B cell (primary cell): ENCODE data around the gene HSPH1. TPM values are rescaled to one million over a fixed set of nuclear protein-coding genes. Genes with fewer than 3 reads are reported as not detected.

Experiments
- ATAC-seq: fragments of 200-7000 bp; cut with Tn5 transposase; one replicate; pipeline ENCODE4 v1.10.0; 2021; ENCODE audit warnings: low read depth, mild to moderate bottlenecking, moderate number of reproducible peaks, moderate library complexity
- CTCF ChIA-PET: fragments of 350-600 bp; sonication (Branson Sonifier 250); formaldehyde crosslinking; loops from one replicate; lab custom pipeline; 2021; ENCODE audit warnings: antibody characterized with exemption, inconsistent platforms; lab: Charles Lee
- POLR2A ChIA-PET: fragments of 350-600 bp; sonication (Branson Sonifier 250); formaldehyde crosslinking; loops from one replicate; lab custom pipeline; 2021; ENCODE audit warnings: antibody characterized with exemption; lab: Charles Lee
- DNase-seq: peaks from one replicate; pipeline ENCODE4 v3.0.0; 2013
- H2AFZ ChIP-seq: 2 replicates; pipeline ENCODE4 v1.6.1; 2012; ENCODE audit warnings: mild to moderate bottlenecking, low read depth, low read length; ENCODE audit not compliant: insufficient read depth, poor library complexity, severe bottlenecking
- H3K27ac ChIP-seq, 2 donors: 1 replicate in 1 of 2; 2 replicates in 1 of 2; pipeline ENCODE4 v1.5.1; 2012 to 2013; ENCODE audit warnings: low read length in 2 of 2, mild to moderate bottlenecking in 2 of 2, moderate library complexity in 1 of 2
- H3K27me3 ChIP-seq, 4 experiments: fragments of 200-600 bp in 1 of 4; sonication (generic) in 1 of 4; replicated peaks in 1 of 4; 1 replicate in 2 of 4; 2 replicates in 2 of 4; pipeline versions ENCODE4 v1.6.1 to v1.7.0; 2013 to 2016; ENCODE audit warnings: low read length in 3 of 4, mild to moderate bottlenecking in 2 of 4, mixed read lengths in 1 of 4, moderate library complexity in 1 of 4; ENCODE audit not compliant: insufficient read depth in 4 of 4, control insufficient read depth in 3 of 4; ENCODE audit errors: control extremely low read depth in 1 of 4
- H3K36me3 ChIP-seq, 2 experiments: replicated peaks in 1 of 2; 1 replicate in 1 of 2; 2 replicates in 1 of 2; pipeline versions ENCODE4 v1.6.1 to v1.7.1; 2013; ENCODE audit warnings: low read length in 1 of 2; ENCODE audit not compliant: insufficient read depth in 2 of 2, control insufficient read depth in 1 of 2; ENCODE audit errors: control extremely low read depth in 1 of 2, extremely low read depth in 1 of 2
- H3K4me1 ChIP-seq, 2 donors: fragments of 200-600 bp in 1 of 2; sonication (generic) in 1 of 2; 1 replicate in 1 of 2; 2 replicates in 1 of 2; pipeline versions ENCODE4 v1.5.1 to v1.6.1; 2013 to 2017; ENCODE audit warnings: low read length in 2 of 2; ENCODE audit not compliant: control insufficient read depth in 2 of 2, insufficient read depth in 2 of 2
- H3K4me2 ChIP-seq: replicated peaks from 2 replicates; pipeline ENCODE3; 2012; ENCODE audit warnings: mild to moderate bottlenecking, low read depth, low read length; ENCODE audit not compliant: poor library complexity, severe bottlenecking
- H3K4me3 ChIP-seq, 5 experiments: fragments of 200-600 bp in 1 of 5; sonication (generic) in 1 of 5; 1 replicate in 3 of 5; 2 replicates in 2 of 5; pipeline versions ENCODE4 v1.5.1 to v1.7.0; 2011 to 2016; ENCODE audit warnings: low read length in 4 of 5, mild to moderate bottlenecking in 4 of 5, low read depth in 2 of 5, control low read depth in 1 of 5, moderate library complexity in 1 of 5; ENCODE audit not compliant: insufficient read depth in 1 of 5; ENCODE audit errors: control extremely low read depth in 1 of 5, extremely low read depth in 1 of 5
- H3K79me2 ChIP-seq: fragments of 200-600 bp; sonication (generic); one replicate; pipeline ENCODE4 v1.6.0; 2016; ENCODE audit warnings: low read length; ENCODE audit not compliant: control insufficient read depth, insufficient read depth
- H3K9ac ChIP-seq: fragments of 200-600 bp; sonication (generic); 2 replicates; pipeline ENCODE4 v1.6.1; 2017; ENCODE audit warnings: mild to moderate bottlenecking, low read length, moderate library complexity
- H3K9me3 ChIP-seq, 3 donors: one replicate each; pipeline versions ENCODE4 v1.6.1 to v1.7.1; 2013; ENCODE audit warnings: low read length in 2 of 3; ENCODE audit not compliant: control insufficient read depth in 2 of 3, insufficient read depth in 1 of 3; ENCODE audit errors: control extremely low read depth in 1 of 3
- H4K20me1 ChIP-seq: 2 replicates; pipeline ENCODE4 v1.6.0; 2012; ENCODE audit warnings: mild to moderate bottlenecking, low read length; ENCODE audit not compliant: insufficient read depth, control insufficient read depth, poor library complexity, severe bottlenecking
- H3K27ac Mint-ChIP-seq: one replicate; pipeline ENCODE4 v1.8.0; 2021; ENCODE audit warnings: mixed read lengths
- H3K27me3 Mint-ChIP-seq: one replicate; pipeline ENCODE4 v1.8.0; 2021; ENCODE audit warnings: mixed read lengths
- H3K4me1 Mint-ChIP-seq: one replicate; pipeline ENCODE4 v1.8.0; 2021; ENCODE audit warnings: mixed read lengths
- H3K4me3 Mint-ChIP-seq: one replicate; pipeline ENCODE4 v1.8.0; 2021; ENCODE audit warnings: mixed read lengths
- H3K9me3 Mint-ChIP-seq: one replicate; pipeline ENCODE4 v1.8.0; 2022; ENCODE audit warnings: mixed read lengths; ENCODE audit not compliant: insufficient read depth
- EZH2 ChIP-seq: IDR thresholded peaks from 2 replicates; pipeline ENCODE4 v1.6.1; 2012; ENCODE audit warnings: borderline replicate concordance, low read depth, mild to moderate bottlenecking, moderate library complexity, low read length; ENCODE audit not compliant: insufficient read depth, poor library complexity, severe bottlenecking
- WGBS: methylation state at CpG from one replicate; pipeline ENCODE4 v1.1.5; 2013; ENCODE audit warnings: missing lambda C conversion rate; ENCODE audit not compliant: insufficient coverage; 5-methylcytosine and 5-hydroxymethylcytosine counted together
- intact Hi-C: fragments of 100-400 bp; cut with micrococcal nuclease; formaldehyde crosslinking; loops from one replicate; pipeline ENCODE4 v1.10.0; 2022
- polyA plus RNA-seq: library from polyadenylated mRNA; depleted of rRNA; stranded (reverse); fragments of >200 nt; gene quantifications from 2 replicates; pipeline ENCODE4 v1.2.3, GENCODE V29; 2012
- total RNA-seq, 2 donors: library from RNA; stranded (reverse); fragments of 120-200 nt in 1 of 2; gene quantifications; 1 replicate in 1 of 2; 2 replicates in 1 of 2; pipeline versions ENCODE4 v1.2.3 to v1.2.4, GENCODE V29; 2013 to 2022
- TF ChIP-seq, protein P1 (sequence below): fragments of 200-600 bp; IDR thresholded peaks from one replicate; pipeline ENCODE4 v1.8.0; 2022; ENCODE audit warnings: antibody characterized with exemption, mild to moderate bottlenecking

Gene HSPH1
- total and polyA plus RNA-seq, 2 donors (not counting 1 experiment from before 2014, with no cell fraction given) = 15.4 to 56.4 TPM

DNA sequence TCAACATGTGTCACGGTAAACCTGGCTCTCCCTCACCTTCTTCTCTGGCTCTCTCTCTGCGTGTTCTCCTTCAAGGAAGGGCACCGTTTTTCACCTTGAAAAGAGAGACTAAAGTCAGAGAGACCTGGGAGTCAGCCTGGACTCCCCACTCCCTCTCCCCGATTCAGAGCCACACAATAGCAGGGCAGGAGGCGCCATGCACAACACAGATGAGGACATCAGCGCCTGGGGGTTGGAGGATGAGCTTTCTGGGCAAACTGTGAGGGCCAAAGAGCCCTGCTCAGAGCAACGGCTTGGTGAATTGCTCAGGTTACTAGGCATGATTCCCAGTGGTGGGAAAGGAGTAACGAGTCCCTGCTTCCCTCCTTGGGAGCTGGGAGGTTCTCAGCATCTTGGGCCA lies 32.3 kb downstream of the HSPH1 start:
- DNase-seq (no peak), ATAC-seq (no peak)
- Mint-ChIP-seq H3K4me1 (peaks cover 9% of the 10 kb centered on the region), H3K27ac (no peak overlapping the region), H3K4me3 (no peak overlapping the region), H3K9me3 (no peaks in the 10 kb centered on the region), H3K27me3 (peaks cover 28% of the 10 kb centered on the region)
- Histone ChIP-seq H3K27me3 (peaks cover 0 to 18% (median 1%) of the 10 kb centered on the region in 4 experiments), H2AFZ (no peak overlapping the region), H3K4me2 (no peak overlapping the region), H3K36me3 (no peaks in the 10 kb centered on the region), H3K9ac (no peak overlapping the region), H3K27ac (no peak overlapping the region), H3K9me3 (no peaks in the 10 kb centered on the region), H4K20me1 (no peaks in the 10 kb centered on the region), H3K79me2 (no peaks in the 10 kb centered on the region), H3K4me3 (no peak overlapping the region), H3K4me1 (no peaks in the 10 kb centered on the region)
- ChIA-PET POLR2A (no interaction called here), CTCF (no interaction called here)
- TF ChIP-seq EZH2 = no peak
- TF ChIP-seq, protein P1, sequence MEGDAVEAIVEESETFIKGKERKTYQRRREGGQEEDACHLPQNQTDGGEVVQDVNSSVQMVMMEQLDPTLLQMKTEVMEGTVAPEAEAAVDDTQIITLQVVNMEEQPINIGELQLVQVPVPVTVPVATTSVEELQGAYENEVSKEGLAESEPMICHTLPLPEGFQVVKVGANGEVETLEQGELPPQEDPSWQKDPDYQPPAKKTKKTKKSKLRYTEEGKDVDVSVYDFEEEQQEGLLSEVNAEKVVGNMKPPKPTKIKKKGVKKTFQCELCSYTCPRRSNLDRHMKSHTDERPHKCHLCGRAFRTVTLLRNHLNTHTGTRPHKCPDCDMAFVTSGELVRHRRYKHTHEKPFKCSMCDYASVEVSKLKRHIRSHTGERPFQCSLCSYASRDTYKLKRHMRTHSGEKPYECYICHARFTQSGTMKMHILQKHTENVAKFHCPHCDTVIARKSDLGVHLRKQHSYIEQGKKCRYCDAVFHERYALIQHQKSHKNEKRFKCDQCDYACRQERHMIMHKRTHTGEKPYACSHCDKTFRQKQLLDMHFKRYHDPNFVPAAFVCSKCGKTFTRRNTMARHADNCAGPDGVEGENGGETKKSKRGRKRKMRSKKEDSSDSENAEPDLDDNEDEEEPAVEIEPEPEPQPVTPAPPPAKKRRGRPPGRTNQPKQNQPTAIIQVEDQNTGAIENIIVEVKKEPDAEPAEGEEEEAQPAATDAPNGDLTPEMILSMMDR = no peak
- intact Hi-C loops = no loop called here
- WGBS = 83% methylated on average over 5 of the region's 8 CpGs

DNA sequence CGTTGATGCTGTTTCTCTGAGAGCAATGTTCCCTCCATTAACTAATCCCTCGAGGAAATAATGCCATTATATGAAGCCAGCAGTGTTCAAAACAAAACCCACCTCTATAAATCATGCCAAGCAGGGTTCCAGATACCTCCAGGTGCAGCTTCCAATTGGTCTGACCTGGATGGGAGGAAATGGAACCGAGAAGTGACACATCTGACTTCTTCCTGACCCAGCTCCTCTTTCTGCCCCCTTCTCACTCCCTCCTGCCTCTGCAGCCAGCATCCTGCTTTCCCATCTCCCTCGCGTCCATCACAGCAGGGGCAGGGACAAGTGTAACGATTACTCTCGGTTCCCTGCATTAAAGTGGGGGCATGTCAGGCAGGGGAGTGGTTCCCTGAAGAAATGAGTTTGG lies 37.5 kb downstream of the HSPH1 start:
- Histone ChIP-seq H3K9ac (no peak overlapping the region), H4K20me1 (no peaks in the 10 kb centered on the region), H3K27me3 (peaks cover 0 to 22% (median 4%) of the 10 kb centered on the region in 4 experiments), H3K4me2 (no peak overlapping the region), H3K4me3 (no peak overlapping the region), H3K27ac (no peak overlapping the region), H3K4me1 (no peaks in the 10 kb centered on the region), H3K79me2 (no peaks in the 10 kb centered on the region), H3K36me3 (no peaks in the 10 kb centered on the region), H2AFZ (no peak overlapping the region), H3K9me3 (no peaks in the 10 kb centered on the region)
- no peak overlapping the region for H3K4me3 Mint-ChIP-seq
- H3K9me3 Mint-ChIP-seq = no peaks in the 10 kb centered on the region
- DNase-seq (no peak), ATAC-seq (no peak)
- TF ChIP-seq, protein P1 = no peak
- TF ChIP-seq EZH2 = no peak
- ChIA-PET CTCF (no interaction called here), POLR2A (no interaction called here)
- intact Hi-C loops = no loop called here
- H3K27me3 Mint-ChIP-seq = peaks cover 38% of the 10 kb centered on the region
- no peaks in the 10 kb centered on the region for H3K4me1 Mint-ChIP-seq
- no peak overlapping the region for H3K27ac Mint-ChIP-seq
- 20% methylated on average over 1 of the region's 7 CpGs for WGBS
